LHCN-M2 (cell line): ENCODE data around the gene GORAB. TPM values are rescaled to one million over a fixed set of nuclear protein-coding genes. Genes with fewer than 3 reads are reported as not detected.
A peak's percentile ranks its signal among the peaks of the same experiment; 100 is the strongest.

Experiments used
- DNase-seq: peaks from one replicate; pipeline ENCODE4 v3.0.0-alpha.2; 2012; ENCODE audit warnings: low read depth
- total RNA-seq: library from RNA; depleted of rRNA; stranded (reverse); fragments of >200 nt; gene quantifications from 2 replicates; pipeline ENCODE4 v1.2.3, GENCODE V29; 2014; rRNA removed

Gene GORAB
- total RNA-seq, 1 experiment from 2014 or later, result 9.8 TPM

DNA sequence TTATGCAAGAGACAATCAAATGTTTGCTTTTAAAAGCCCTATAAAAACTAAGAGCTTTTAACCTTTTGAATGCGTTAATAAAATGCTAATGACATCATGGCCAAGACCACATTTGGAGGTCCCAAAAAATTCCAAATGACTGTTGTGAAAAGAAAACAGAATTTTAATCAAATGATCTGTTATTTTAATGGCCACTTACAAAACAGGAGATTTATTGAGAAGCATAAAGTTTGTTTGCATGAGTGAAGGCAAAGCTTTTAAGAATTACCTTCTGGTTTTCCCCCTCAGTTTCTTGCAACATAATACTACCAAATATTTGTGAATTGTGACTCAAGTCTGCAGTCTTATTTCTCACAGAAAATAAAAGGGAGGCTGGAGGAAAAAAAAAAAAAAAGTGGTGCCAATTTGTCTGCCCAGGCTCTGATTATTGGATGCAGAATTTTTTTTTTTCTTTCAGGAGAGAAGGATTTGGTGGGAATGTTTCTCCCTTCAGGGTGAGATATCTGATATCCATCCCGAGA lies 60.7 kb downstream of the GORAB start:
- DNase-seq, result peak; percentile 13

DNA sequence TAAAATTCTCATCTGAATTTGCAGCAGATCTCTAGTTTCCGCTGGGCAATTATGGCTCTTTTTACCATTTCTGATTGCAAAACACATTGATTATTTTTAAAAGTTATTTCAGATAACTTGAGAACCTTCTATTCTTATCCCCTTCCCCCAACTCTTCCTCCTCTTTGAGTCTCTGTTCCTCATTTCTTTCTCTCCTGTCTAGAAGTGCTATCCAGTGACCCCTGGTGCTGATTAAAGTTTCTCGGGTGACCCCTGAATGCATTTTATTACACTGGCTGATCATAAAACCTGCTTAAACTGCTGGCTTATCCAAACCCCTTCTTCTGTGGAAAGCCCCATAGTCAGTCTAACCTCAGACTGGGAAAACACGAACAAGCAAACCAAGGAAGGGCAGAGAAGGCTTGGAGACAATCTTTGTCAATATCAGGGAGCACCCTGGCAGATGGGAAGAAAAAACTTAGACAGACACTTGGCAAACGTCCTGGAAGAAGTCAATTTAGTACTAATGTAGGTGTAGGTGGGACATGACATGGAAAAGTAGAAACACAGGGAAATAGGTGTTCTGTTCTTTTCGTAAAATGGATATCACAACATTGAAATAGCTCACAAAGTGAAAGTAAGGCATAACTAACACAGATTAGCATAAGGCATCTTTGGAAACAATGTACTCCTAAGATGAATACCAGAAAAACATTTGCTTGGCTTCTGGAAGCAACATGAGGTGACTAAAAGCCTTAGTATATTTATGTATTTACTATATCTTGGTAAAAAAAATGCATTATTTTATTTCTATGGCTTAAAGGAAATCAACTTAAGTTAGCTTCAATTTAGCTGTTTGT lies 61.4 kb downstream of the GORAB start:
- peak; percentile 24 for DNase-seq

DNA sequence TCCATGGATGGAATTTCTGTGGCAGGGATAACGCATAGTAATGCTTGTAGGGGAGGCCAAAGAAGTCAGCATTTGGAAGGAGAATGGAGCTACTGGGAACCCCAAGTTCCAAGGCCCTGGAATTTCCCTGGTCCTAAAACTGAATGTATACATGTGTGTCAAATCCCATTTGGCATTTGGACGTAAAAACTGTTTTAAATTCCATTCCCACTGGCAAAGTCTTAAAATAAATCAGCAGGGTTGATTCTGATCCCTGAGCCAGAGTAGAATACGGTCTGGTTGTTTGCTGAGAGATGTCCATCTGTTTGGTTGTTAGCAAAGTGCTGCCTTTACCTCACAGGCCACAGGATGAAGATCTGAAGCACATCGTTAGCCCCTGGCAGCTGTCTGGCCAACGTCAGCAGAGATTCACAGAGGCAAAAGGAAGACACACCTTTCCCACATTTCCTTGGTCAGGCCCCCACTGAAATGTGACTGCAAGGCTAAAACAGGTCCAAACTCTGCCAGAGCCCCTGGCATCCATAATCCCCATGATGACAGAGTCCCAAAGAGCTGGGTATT lies 62.2 kb downstream of the GORAB start:
- no peak for DNase-seq

- no peak for DNase-seq
These were observed 64.7 kb downstream of the GORAB start for GRCh38 chr1:170596701-170597100.

GRCh38 chr1:170598618-170599017 lies 66.7 kb downstream of the GORAB start:
- no peak for DNase-seq

DNA sequence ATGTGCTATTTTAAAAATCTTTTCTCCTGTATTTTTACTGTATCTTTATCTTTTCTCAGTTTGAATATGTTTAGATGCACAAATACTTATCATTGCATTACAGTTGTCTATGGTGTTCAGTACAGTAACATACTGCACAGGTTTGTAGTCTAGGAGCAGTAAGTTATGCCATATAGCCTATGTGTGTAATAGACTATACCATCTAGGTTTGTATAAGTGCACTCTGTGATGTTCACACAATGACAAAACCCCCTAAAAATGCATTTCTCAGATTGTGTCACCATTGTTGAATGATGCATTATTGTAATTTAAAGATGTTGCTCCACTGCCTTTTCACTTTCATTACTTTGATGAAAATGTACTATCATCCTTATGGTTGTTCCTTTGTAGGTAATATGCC lies 67.1 kb downstream of the GORAB start:
- DNase-seq, result no peak

DNA sequence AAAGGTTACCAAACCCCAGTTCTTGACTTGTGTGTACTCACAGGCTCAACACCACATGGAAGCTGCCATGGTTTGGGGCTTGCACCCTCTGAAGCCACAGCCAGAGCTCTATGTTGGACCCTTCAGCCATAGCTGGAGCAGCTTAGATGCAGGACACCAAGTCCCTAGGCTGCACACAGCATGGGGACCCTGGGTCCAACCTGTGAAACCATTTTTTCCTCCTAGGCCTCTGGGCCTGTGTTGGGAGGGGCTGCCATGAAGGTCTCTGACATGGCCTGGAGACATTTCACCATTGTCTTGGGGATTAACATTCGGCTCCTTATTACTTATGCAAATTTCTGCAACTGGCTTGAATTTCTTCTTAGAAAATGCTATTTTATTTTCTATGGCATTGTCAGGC lies 69.9 kb downstream of the GORAB start:
- DNase-seq, result no peak

Other genes starting within 250 kb of the GORAB start
- gene PRRX1, start 132.0 kb downstream of the GORAB start, total RNA-seq, result 3.5 and 3.7 TPM in 2 replicates